Skeletal muscle tissue (tissue), 4 donors: ENCODE data around the gene TMOD1. TPM values are rescaled to one million over a fixed set of nuclear protein-coding genes. Genes with fewer than 3 reads are reported as not detected.
"Not testable (repeated sequence)": the region's sequence is repeated elsewhere in the genome, so short reads cannot be mapped to it uniquely, and the experiment has no call there.

ENCODE experiments used
- H3K27ac ChIP-seq: one replicate; pipeline ENCODE4 v1.7.0; 2013; ENCODE audit warnings: mild to moderate bottlenecking, low read depth, low read length, inconsistent platforms
- H3K27me3 ChIP-seq, 3 donors: one replicate each; pipeline ENCODE4 v1.7.0; 2013; ENCODE audit warnings: low read length in 3 of 3; ENCODE audit not compliant: control insufficient read depth in 3 of 3, insufficient read depth in 3 of 3
- H3K36me3 ChIP-seq, 3 donors: one replicate each; pipeline ENCODE4 v1.7.0; 2013; ENCODE audit warnings: low read length in 3 of 3; ENCODE audit not compliant: control insufficient read depth in 3 of 3, insufficient read depth in 3 of 3
- H3K4me1 ChIP-seq, 3 donors: one replicate each; pipeline ENCODE4 v1.7.0; 2013; ENCODE audit warnings: low read length in 3 of 3, mild to moderate bottlenecking in 3 of 3; ENCODE audit not compliant: control insufficient read depth in 3 of 3, insufficient read depth in 3 of 3
- H3K4me3 ChIP-seq, 3 donors: one replicate each; pipeline ENCODE4 v1.7.0; 2013; ENCODE audit warnings: low read length in 3 of 3
- H3K9ac ChIP-seq, 3 donors: one replicate each; pipeline ENCODE4 v1.7.0; 2013; ENCODE audit warnings: low read length in 3 of 3, mild to moderate bottlenecking in 3 of 3, moderate library complexity in 2 of 3, low read depth in 1 of 3
- H3K9me3 ChIP-seq, 3 donors: one replicate each; pipeline ENCODE4 v1.7.0; 2013; ENCODE audit warnings: low read length in 3 of 3; ENCODE audit not compliant: control insufficient read depth in 3 of 3
- total RNA-seq: library from RNA; depleted of rRNA; stranded (reverse); fragments of >200 nt; gene quantifications from one replicate; pipeline ENCODE4 v1.2.3, GENCODE V29; 2014
- donor health status: Osteomylitis.

The TMOD1 gene
- total RNA-seq, 1 donor from 2014 or later, result 45.9 TPM

DNA sequence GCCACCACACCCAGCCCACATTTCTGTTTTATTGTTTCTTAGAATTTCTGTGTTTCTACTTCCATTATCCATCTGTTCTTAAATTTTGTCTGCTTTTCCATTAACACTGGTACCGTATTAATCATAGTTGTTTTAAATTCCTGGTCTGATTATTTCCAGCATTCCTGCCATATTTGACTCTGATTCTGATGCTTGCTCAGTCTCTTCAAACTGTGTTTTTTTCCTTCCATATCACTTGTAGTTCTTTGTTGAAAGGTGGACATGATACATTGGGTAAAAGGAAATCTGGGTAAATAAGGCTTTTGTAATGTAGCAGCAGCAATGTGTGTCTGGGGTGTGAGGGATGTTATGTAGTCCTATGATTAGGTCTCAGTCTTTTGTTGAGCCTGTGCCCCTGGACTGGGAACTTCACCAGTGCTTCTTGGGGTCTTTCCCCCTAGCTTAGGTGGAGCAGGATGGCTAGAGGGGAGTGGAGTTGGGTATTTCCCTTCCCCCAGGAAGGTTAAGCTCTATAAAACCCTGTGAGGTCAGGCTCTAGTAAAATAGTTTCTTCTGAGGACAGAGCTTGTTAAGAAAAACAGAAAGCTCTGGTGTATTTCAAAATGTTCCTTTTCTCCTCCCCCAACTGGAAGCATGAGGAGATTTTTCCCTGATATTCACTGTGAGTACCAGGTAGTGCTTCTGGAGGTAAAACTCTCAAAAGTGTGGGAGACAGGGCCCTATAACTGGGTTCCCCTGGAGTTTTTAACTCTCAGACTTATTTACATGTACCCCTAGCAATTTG lies 10.1 kb upstream of the TMOD1 start:
- Histone ChIP-seq H3K9ac (no peak overlapping the region), H3K9me3 (no peaks in the 10 kb centered on the region), H3K27me3 (no peaks in the 10 kb centered on the region), H3K4me3 (no peak overlapping the region), H3K4me1 (no peaks in the 10 kb centered on the region), H3K36me3 (peaks cover 0 to 8% (median 2%) of the 10 kb centered on the region in 3 donors), H3K27ac (no peak overlapping the region)

DNA sequence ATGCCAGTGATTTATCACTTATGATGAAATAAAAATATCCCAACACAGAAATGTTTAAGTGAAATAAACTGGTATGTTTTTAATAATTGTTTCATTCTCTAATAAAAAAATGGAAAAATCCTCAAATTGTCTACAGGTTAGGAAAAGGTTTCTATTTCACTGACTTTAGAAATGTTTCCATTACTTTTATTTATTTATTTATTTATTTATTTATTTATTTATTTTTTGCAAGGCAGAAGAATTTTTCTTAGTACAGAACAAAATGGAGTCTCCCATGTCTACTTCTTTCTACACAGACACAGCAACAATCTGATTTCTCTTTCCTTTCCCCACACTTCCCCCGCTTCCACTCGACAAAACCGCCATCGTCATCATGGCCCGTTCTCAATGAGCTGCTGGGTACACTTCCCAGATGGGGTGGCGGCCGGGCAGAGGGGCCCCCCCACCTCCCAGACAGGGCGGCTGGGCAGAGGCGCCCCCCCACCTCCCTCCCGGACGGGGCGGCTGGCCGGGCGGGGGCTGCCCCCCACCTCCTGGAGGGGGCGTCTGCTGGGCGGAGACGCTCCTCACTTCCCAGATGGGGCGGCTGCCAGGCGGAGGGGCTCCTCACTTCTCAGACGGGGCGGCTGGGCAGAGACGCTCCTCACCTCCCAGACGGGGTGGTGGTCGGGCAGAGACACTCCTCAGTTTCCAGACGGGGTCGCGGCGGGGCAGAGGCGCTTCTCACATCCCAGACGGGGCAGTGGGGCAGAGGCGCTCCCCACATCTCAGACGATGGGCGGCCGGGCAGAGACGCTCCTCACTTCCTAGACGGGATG lies 3.7 kb upstream of the TMOD1 start:
- not testable (repeated sequence) for H3K4me3 ChIP-seq, H3K27me3 ChIP-seq, H3K9ac ChIP-seq, H3K9me3 ChIP-seq, H3K36me3 ChIP-seq, H3K27ac ChIP-seq
- H3K4me1 ChIP-seq, result peaks cover 7 to 10% (median 7%) of the 10 kb centered on the region in 3 donors

DNA sequence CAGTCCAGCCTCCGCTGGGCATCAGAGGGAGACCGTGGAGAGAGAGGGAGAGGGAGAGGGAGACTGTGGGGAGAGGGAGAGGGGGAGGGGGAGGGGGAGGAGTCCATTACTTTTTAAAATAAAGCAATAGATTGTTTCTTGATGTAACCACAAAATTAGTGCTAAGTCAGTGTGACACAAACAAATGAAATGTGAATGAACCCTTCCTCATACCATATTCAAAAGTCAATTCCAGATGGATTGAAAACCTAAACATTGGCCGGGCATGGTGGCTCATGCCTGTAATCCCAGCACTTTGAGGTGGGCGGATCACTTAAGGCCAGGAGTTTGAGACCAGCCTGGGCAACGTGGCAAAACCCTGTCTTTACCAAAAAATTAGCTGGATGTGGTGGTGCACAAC lies 2.6 kb upstream of the TMOD1 start:
- not testable (repeated sequence) for H3K9me3 ChIP-seq, H3K27ac ChIP-seq, H3K36me3 ChIP-seq, H3K9ac ChIP-seq, H3K4me3 ChIP-seq, H3K27me3 ChIP-seq
- H3K4me1 ChIP-seq, result peaks cover 16 to 21% (median 17%) of the 10 kb centered on the region in 3 donors

DNA sequence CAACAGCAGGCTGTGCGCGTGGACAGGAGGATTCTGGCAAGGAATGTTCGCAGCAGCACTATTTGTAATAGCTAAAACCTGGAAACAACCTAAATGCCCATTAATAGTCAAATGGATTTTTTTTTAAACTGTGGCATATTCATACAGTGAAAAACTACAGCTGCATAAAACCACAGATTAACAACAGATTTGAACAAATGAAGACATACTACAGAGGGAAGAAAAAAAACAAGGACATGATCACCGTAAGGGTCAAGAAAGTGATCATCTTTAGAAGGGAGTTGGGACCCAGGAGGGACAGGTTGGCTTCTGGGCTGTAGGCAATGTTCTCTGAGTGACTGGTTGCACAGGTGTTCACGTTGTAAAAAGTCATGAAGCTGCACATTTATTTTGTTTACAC lies 1.2 kb upstream of the TMOD1 start:
- H3K27me3 ChIP-seq, result no peaks in the 10 kb centered on the region
- H3K27ac ChIP-seq, result no peak overlapping the region
- H3K36me3 ChIP-seq, result peaks cover 0 to 5% (median 4%) of the 10 kb centered on the region in 3 donors

DNA sequence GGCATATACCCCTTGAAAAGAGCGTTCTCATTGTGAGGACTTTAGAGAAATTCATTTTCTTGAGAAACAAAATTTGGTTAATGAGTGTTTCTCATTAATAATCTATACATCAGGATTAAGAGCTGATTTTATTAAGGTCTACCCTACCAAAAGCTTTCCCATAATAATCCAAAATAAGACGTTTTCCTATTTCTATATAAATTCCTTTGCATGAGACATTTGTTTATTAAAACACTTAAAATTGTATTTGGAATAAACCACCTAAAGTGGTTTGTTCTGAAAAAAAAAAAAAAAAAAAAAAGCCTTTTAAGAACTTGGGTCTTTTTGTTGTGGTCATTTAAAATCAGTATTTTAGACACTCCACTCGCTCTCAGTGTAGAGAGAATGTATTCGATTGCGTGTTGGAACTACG lies 695 bp upstream of the TMOD1 start:
- Histone ChIP-seq H3K27ac (peak overlapping the region; percentile 59), H3K4me3 (peak overlapping the region; percentile 72 to 75 (median 75)), H3K9me3 (no peaks in the 10 kb centered on the region), H3K36me3 (peaks cover 0 to 5% (median 4%) of the 10 kb centered on the region in 3 donors), H3K27me3 (no peaks in the 10 kb centered on the region), H3K4me1 (peaks cover 34 to 40% (median 35%) of the 10 kb centered on the region in 3 donors), H3K9ac (peak overlapping the region; percentile 65 to 86 (median 78))

More for the DNA sequence above, 1.2 kb upstream of the TMOD1 start:
- Histone ChIP-seq H3K4me1 (peaks cover 30 to 35% (median 31%) of the 10 kb centered on the region in 3 donors), H3K4me3 (no peak overlapping the region), H3K9ac (no peak overlapping the region), H3K9me3 (no peaks in the 10 kb centered on the region)

DNA sequence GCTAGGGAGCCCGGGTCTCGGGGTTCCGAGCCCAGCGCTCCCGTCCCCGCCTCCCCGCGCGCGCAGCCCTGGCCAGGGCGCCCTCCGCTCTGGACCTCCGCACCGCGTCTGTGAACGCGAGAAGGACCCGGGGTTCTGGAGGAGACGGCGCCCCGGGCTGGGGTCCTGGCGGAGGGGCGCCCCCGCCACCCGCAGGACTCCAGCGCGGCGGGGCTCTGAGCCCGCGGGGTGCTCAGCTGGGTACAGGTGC lies 431 bp downstream of the TMOD1 start:
- Histone ChIP-seq H3K27ac (peak overlapping the region; percentile 95), H3K9me3 (no peaks in the 10 kb centered on the region), H3K9ac (peak overlapping the region; percentile 89 to 98 (median 92)), H3K36me3 (peaks cover 0 to under 1% (median 0%) of the 10 kb centered on the region in 3 donors), H3K27me3 (no peaks in the 10 kb centered on the region), H3K4me3 (peak overlapping the region; percentile 82 to 92 (median 87)), H3K4me1 (peaks cover 36 to 49% (median 44%) of the 10 kb centered on the region in 3 donors)

DNA sequence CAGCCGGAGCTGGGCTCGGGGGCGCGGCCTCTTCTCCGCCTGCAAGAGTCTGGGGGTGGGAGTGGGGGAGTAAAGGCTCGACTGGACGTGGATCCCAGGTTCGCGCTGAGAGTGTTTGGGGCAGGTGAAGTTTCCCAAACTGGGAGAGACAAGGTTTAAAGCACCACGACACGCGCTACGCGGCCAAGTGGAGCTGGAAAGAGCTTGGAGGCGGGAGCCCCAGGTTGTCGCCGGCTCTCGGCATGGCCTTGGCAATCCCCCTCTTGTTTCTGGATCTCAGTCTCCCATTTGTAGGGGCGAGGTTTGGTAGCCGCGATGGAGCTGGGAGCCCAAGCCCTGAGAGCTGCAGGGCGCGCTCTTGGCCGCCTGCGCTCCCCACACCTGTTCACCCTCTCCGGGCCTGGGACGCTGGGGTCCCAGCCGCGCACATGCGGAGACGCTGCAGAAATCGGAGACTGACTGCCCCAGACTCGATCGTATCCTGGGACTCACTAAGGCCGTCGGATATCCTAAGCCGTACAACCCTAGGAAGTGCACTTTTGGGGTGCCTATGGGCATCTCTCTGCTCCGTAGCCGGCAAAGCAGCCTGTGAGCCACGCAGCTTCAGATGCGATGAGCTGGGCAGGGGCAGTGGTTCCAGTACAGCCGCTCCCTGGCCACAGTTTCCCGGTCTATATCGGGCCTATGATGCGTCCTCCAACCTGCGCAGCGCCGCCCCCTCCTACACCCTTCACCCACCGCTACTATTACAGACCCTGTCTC lies 937 bp downstream of the TMOD1 start:
- Histone ChIP-seq H3K27me3 (no peaks in the 10 kb centered on the region), H3K4me1 (peaks cover 41 to 54% (median 49%) of the 10 kb centered on the region in 3 donors), H3K9ac (peak overlapping the region; percentile 89 to 98 (median 92)), H3K36me3 (no peaks in the 10 kb centered on the region), H3K27ac (peak overlapping the region; percentile 95), H3K4me3 (peak overlapping the region; percentile 82 to 92 (median 87)), H3K9me3 (no peaks in the 10 kb centered on the region)

DNA sequence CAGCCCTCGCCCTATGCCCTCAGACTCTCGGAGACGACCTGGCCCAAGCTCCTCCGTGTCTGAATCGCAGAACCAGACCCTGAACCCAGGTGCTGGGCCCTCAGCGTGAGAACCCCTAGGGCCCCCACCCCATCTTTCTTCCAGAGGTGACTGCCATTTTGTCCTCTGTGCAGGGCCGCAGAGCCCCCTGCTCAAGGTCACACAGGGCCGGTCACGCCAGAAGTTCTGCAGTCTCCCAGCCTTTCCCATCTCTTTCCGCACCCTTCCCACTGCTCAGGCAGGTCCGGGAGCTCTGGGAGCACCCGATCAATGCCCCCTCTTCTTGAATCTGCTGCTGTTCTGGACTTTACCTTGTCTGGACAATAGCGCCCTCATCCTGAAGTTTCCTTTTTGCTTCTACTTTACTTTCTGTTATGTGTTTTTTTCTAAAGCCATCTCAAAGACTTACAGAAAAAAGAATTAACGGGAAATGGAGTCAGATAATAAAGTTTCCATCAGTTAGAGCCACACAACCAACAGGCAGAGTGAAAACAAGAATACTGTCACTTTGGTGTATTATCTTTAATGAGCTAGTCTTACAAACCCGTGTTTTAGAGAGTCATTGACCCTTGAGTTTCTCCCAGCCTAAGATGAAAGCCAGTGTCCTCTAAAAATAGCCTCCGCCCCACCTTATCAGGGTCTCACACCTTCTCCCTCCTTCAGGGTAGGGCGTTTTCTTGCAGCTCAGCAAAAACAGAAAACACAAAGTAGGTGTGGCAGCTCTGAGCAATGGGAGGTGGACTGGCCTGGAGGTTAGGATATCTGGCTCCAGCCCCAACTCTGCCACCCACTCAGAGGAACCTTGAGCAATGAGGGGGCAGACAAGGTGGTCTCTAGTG lies 1.8 kb downstream of the TMOD1 start:
- H3K9me3 ChIP-seq, result no peaks in the 10 kb centered on the region
- no peaks in the 10 kb centered on the region for H3K36me3 ChIP-seq
- H3K4me1 ChIP-seq, result peaks cover 46 to 55% (median 54%) of the 10 kb centered on the region in 3 donors
- peak overlapping the region; percentile 89 to 98 (median 92) for H3K9ac ChIP-seq
- H3K4me3 ChIP-seq, result peak overlapping the region; percentile 82 to 92 (median 87)
- peak overlapping the region; percentile 95 for H3K27ac ChIP-seq
- H3K27me3 ChIP-seq, result no peaks in the 10 kb centered on the region

DNA sequence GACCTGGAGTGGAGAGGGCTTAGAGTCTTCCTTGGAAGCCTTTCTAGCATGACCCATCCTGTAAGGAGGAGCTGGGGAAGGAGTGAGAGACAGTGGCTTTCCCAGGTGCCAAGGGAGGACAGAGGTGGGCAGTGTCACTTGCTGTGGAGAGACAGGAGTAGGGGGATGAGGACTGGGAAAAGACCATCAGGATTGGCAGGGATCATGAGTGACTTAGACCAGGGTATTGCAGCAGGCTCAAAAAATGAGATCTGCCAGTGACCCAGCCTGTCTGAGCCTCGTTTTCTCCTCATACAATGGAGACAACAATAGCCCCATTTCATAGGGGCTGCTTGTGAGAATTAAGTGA lies 2.4 kb downstream of the TMOD1 start:
- Histone ChIP-seq H3K36me3 (no peaks in the 10 kb centered on the region), H3K4me1 (peaks cover 46 to 56% (median 55%) of the 10 kb centered on the region in 3 donors), H3K4me3 (peak overlapping the region in 2 of 3 donors; percentile 27 to 41), H3K9ac (peak overlapping the region in 1 of 3 donors; percentile 92), H3K9me3 (no peaks in the 10 kb centered on the region), H3K27me3 (no peaks in the 10 kb centered on the region), H3K27ac (peak overlapping the region; percentile 95)
